GM18505 (cell line): Measurements from ENCODE around the gene TMEM62.
"Not testable (repeated sequence)": the region's sequence is repeated elsewhere in the genome, so short reads cannot be mapped to it uniquely, and the experiment has no call there.

ENCODE experiments used
- ATAC-seq: cut with Tn5 transposase; IDR thresholded peaks from one replicate; pipeline ENCODE4 v1.9.1; 2021; ENCODE audit not compliant: unreplicated experiment
- POLR2A ChIP-seq: IDR thresholded peaks from 4 replicates; pipeline ENCODE4 v1.6.1; 2011; ENCODE audit warnings: borderline replicate concordance; ENCODE audit not compliant: insufficient read depth, insufficient read length; ENCODE audit errors: extremely low read depth

TMEM62 gene

GRCh38 chr15:43128980-43129335 lies 4.4 kb upstream of the TMEM62 start:
- no peak for ATAC-seq
- TF ChIP-seq POLR2A = no peak

GRCh38 chr15:43132830-43133429 lies 456 bp upstream of the TMEM62 start:
- ATAC-seq = no peak
- TF ChIP-seq POLR2A = no peak

GRCh38 chr15:43134157-43134635 lies 810 bp downstream of the TMEM62 start:
- TF ChIP-seq POLR2A = no peak
- ATAC-seq = no peak

- no peak for ATAC-seq
- TF ChIP-seq POLR2A = no peak
These were observed 2.0 kb downstream of the TMEM62 start for GRCh38 chr15:43135351-43135750.

- no peak for ATAC-seq
These were observed 10.0 kb downstream of the TMEM62 start for GRCh38 chr15:43143203-43143941.

GRCh38 chr15:43144512-43144911 lies 11.1 kb downstream of the TMEM62 start:
- no peak for ATAC-seq
- TF ChIP-seq POLR2A = no peak

More at GRCh38 chr15:43143203-43143941, 10.0 kb downstream of the TMEM62 start:
- TF ChIP-seq POLR2A = no peak

- no peak for ATAC-seq
- no peak for TF ChIP-seq POLR2A
These were observed 12.8 kb downstream of the TMEM62 start for GRCh38 chr15:43146184-43146583.

- no peak for ATAC-seq
- no peak for TF ChIP-seq POLR2A
These were observed 17.0 kb downstream of the TMEM62 start for GRCh38 chr15:43150191-43150929.

GRCh38 chr15:43151688-43152087 lies 18.3 kb downstream of the TMEM62 start:
- TF ChIP-seq POLR2A = no peak
- no peak for ATAC-seq

GRCh38 chr15:43153269-43153668 lies 19.9 kb downstream of the TMEM62 start:
- TF ChIP-seq POLR2A = no peak
- ATAC-seq = no peak

- TF ChIP-seq POLR2A = no peak
- ATAC-seq = no peak
These were observed 32.5 kb downstream of the TMEM62 start for GRCh38 chr15:43165801-43166325.

GRCh38 chr15:43167261-43167660 lies 33.9 kb downstream of the TMEM62 start:
- ATAC-seq = not testable (repeated sequence)

GRCh38 chr15:43168192-43169107 lies 35.1 kb downstream of the TMEM62 start:
- no peak for TF ChIP-seq POLR2A
- no peak for ATAC-seq
